AG09319 (cell line): ENCODE data around the gene TBL1XR1.

Source experiments
- DNase-seq: peaks from one replicate; pipeline ENCODE4 v3.0.0-alpha.2; 2010; ENCODE audit warnings: low read depth; ENCODE audit errors: extremely low read depth
- CTCF ChIP-seq: IDR thresholded peaks from 2 replicates; pipeline ENCODE4 v1.5.1; 2011; ENCODE audit warnings: low read depth, mild to moderate bottlenecking, inconsistent platforms, low read length, moderate library complexity

TBL1XR1 gene

DNA sequence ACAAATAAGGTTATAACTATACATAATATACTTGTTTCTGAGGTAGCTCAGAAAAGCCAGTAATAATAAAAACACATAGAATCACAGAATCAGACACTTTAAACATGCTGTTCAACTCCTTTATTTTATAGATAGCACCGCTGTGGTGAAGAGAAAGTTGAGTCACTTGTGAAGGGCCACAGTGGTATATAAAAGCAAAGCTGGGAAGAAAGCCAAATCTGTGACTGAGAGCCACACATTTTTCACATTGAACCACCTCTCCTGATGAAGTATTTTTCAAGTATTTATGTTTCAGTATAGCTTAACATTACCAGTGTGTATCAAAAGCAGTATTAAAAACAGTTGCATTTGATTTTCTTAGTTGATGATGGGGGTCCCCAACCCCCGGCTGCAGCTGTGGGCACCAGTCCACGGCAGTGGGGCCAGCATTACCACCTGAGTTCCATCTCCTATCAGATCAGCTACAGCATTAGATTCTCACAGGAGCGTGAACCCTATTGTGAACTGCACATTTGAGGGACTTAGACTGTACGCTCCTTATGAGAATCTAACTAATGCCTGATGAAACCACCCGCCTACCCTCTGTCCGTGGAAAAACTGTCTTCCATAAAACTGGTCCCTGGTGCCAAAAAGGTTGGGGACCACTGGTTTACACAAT is 46.2 kb downstream of the TBL1XR1 start:
- peak; percentile 10 for DNase-seq
- TF ChIP-seq CTCF: no peak

- no peak for TF ChIP-seq CTCF
- no peak for DNase-seq
Measured at GRCh38 chr3:177150218-177150916, 46.9 kb downstream of the TBL1XR1 start.

DNA sequence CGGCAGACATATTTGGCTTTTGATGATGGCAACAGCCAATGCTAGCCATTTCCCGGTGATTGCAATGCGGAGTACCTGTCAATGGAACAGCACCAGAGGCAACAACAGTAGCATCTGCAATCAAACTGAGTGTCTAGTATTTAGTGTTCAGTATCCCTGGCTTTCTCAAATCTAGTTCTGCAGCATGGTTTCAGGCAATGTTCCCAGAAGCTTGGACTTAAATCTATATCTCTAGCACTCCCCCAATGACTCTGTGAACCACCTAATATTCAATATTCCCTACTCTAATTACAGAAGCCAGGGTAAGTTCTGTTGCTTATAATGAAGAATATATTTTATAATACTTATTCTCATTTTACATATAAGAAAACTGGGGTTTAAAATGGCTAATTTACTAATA is 48.2 kb downstream of the TBL1XR1 start:
- no peak for DNase-seq
- TF ChIP-seq CTCF: no peak

DNA sequence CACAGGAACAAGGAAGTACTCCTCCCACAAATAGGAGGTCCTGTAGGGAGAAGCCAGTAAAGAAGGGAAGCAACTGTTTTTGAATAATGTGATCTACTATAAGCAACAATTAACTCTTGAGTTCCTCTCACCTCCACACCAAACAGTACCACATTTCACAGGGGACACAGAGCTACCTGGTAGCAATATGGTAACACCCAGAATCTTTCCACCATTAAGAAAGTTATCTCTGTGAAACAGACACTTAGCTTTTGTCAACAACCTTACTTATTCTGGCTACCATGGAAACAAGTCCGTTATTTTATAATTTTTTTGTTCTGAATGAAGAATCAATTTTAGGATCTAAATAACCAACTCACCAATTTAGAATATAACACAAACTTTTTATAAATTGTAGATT is 49.5 kb downstream of the TBL1XR1 start:
- no peak for TF ChIP-seq CTCF
- no peak for DNase-seq

DNA sequence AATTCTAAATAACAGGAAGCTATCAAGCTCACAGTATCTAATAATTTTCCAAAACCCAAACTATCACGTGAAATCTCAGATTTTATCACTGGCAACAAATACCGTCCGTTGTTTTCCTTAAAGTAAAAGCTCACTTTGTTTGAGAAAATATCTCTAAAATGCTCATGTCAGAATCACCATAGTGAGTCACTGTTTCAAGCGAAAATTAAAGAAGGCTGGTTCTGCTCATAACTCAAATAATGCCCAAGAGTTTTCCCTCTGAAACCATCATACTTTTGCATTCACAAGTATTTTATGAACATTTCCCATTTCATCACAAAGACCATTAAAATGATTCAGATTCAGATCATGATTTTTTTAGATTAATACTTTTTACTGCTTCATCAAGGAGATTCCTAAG is 50.6 kb downstream of the TBL1XR1 start:
- TF ChIP-seq CTCF: no peak
- DNase-seq: peak; percentile 3

DNA sequence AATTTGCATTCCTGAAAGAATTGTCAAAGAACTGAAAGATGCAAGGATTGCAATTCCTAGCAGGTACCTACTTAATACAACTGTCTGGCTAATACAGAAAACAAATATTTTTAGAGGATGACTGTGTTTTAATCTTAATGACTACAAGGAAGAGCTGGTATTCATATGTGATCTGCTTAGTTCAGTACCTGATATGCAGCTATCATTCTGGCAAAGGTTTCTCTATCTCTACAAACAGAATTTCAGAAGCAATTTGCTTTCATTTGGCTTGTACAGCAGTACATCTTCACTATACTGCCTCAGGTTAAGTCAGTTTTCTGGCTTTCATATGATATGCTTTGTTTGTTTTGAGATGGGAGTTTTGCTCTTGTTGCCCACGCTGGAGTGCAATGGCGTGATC is 51.3 kb downstream of the TBL1XR1 start:
- DNase-seq: no peak
- TF ChIP-seq CTCF: no peak

DNA sequence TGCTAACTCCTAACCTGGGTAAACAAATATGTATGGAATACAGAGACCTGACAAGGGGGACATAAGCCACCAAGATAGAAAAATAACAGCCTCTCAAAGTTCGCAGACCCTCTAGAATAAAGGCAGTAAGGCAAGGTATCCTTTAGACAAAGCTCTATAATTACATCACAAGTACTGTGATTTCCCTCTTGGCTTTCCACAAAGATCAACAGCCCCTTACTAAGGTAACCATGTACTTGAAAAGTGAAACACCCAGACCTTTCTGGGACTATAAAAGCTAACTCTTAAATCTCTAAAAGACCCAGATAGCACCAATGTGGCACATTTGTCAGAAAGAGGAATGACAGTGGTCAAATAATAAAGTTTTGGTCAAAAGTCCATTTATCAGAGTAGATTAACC is 51.9 kb downstream of the TBL1XR1 start:
- no peak for TF ChIP-seq CTCF
- DNase-seq: no peak
